T-helper 22 cell (primary cell): ENCODE results near the gene UGT2A2.

ENCODE experiments used
- DNase-seq: peaks from one replicate; pipeline ENCODE4 v3.0.0-alpha.2; 2020; ENCODE audit warnings: low read depth

Gene UGT2A2

GRCh38 chr4:69576251-69576877 is 63.1 kb downstream of the UGT2A2 start:
- DNase-seq = no peak

- no peak for DNase-seq
Observed at GRCh38 chr4:69568787-69569186, 70.7 kb downstream of the UGT2A2 start.

GRCh38 chr4:69563424-69563823 is 76.0 kb downstream of the UGT2A2 start:
- DNase-seq = no peak

- no peak for DNase-seq
Observed at GRCh38 chr4:69549651-69550050, 89.8 kb downstream of the UGT2A2 start.

- DNase-seq = no peak
Observed at GRCh38 chr4:69546134-69546765, 93.2 kb downstream of the UGT2A2 start.
